CD14-positive monocyte (primary cell): Measurements from ENCODE around the gene SCG5. TPM values are rescaled to one million over a fixed set of nuclear protein-coding genes. Genes with fewer than 3 reads are reported as not detected.
A peak's percentile ranks its signal among the peaks of the same experiment; 100 is the strongest.

Source experiments
- DNase-seq, 3 donors: peaks; one replicate each; pipeline ENCODE4 v3.0.0-alpha.2; 2011 to 2022
- H2AFZ ChIP-seq: 2 replicates; pipeline ENCODE4 v1.6.0; 2012; ENCODE audit warnings: mild to moderate bottlenecking, low read depth, low read length, inconsistent platforms; ENCODE audit not compliant: insufficient read depth, poor library complexity, severe bottlenecking
- H3K27ac ChIP-seq, 2 donors: 1 replicate in 1 of 2; 2 replicates in 1 of 2; pipeline ENCODE4 v1.5.1; 2012 to 2013; ENCODE audit warnings: low read length in 2 of 2, control low read depth in 1 of 2, inconsistent platforms in 1 of 2, low read depth in 1 of 2, mild to moderate bottlenecking in 1 of 2
- H3K27me3 ChIP-seq, 2 donors: one replicate each; pipeline versions ENCODE4 v1.6.0 to v1.6.1; 2011 to 2013; ENCODE audit warnings: low read length in 2 of 2; ENCODE audit not compliant: control insufficient read depth in 2 of 2, insufficient read depth in 2 of 2
- H3K36me3 ChIP-seq, 2 donors: replicated peaks in 1 of 2; 1 replicate in 1 of 2; 2 replicates in 1 of 2; pipeline versions ENCODE4 v1.5.1 to v1.6.1; 2012 to 2013; ENCODE audit warnings: low read length in 2 of 2, control low read depth in 1 of 2, inconsistent platforms in 1 of 2, mild to moderate bottlenecking in 1 of 2; ENCODE audit not compliant: insufficient read depth in 2 of 2, control insufficient read depth in 1 of 2
- H3K4me1 ChIP-seq, 2 donors: 1 replicate in 1 of 2; 2 replicates in 1 of 2; pipeline versions ENCODE4 v1.5.1 to v1.6.1; 2012 to 2013; ENCODE audit warnings: low read length in 2 of 2, control low read depth in 1 of 2, inconsistent platforms in 1 of 2, mild to moderate bottlenecking in 1 of 2, moderate library complexity in 1 of 2; ENCODE audit not compliant: insufficient read depth in 2 of 2, control insufficient read depth in 1 of 2
- H3K4me2 ChIP-seq: replicated peaks from 2 replicates; pipeline ENCODE3; 2012; ENCODE audit warnings: low read length, moderate library complexity, mild to moderate bottlenecking; ENCODE audit not compliant: poor library complexity, severe bottlenecking; ENCODE audit errors: extremely low read depth
- H3K4me3 ChIP-seq, 3 experiments: fragments of 200-600 bp in 1 of 3; sonication (generic) in 1 of 3; replicated peaks in 1 of 3; 1 replicate in 2 of 3; 2 replicates in 1 of 3; pipeline ENCODE4 v1.5.1; 2011 to 2013; ENCODE audit warnings: low read length in 3 of 3, mild to moderate bottlenecking in 3 of 3, control low read depth in 2 of 3, low read depth in 2 of 3, inconsistent platforms in 1 of 3, moderate library complexity in 1 of 3
- H3K79me2 ChIP-seq: 2 replicates; pipeline ENCODE4 v1.6.0; 2012; ENCODE audit warnings: mild to moderate bottlenecking, control low read depth, inconsistent platforms, low read length, moderate library complexity; ENCODE audit not compliant: insufficient read depth
- H3K9ac ChIP-seq: 2 replicates; pipeline ENCODE4 v1.6.0; 2017; ENCODE audit warnings: low read length, mild to moderate bottlenecking; ENCODE audit not compliant: insufficient read depth, poor library complexity, severe bottlenecking
- H3K9me3 ChIP-seq, 2 donors: replicated peaks in 1 of 2; 1 replicate in 1 of 2; 2 replicates in 1 of 2; pipeline versions ENCODE4 v1.5.1 to v1.6.1; 2012 to 2013; ENCODE audit warnings: low read length in 2 of 2, control low read depth in 1 of 2; ENCODE audit not compliant: control insufficient read depth in 1 of 2, insufficient read depth in 1 of 2
- H4K20me1 ChIP-seq: 2 replicates; pipeline ENCODE4 v1.6.0; 2012; ENCODE audit warnings: mild to moderate bottlenecking, low read length, control low read depth, moderate library complexity; ENCODE audit not compliant: insufficient read depth
- H3K27ac Mint-ChIP-seq, 7 donors: one replicate each; pipeline ENCODE4 v1.8.0; 2020; ENCODE audit warnings: mild to moderate bottlenecking in 7 of 7, mixed read lengths in 7 of 7, moderate library complexity in 6 of 7, inconsistent platforms in 2 of 7
- H3K27me3 Mint-ChIP-seq, 3 donors: one replicate each; pipeline ENCODE4 v1.8.0; 2021 to 2022; ENCODE audit warnings: low read depth in 3 of 3, mild to moderate bottlenecking in 3 of 3, mixed read lengths in 3 of 3, moderate library complexity in 3 of 3, inconsistent platforms in 1 of 3
- H3K36me3 Mint-ChIP-seq, 2 donors: one replicate each; pipeline ENCODE4 v1.8.0; 2020; ENCODE audit warnings: mixed read lengths in 2 of 2, inconsistent platforms in 1 of 2, mild to moderate bottlenecking in 1 of 2
- H3K4me1 Mint-ChIP-seq: one replicate; pipeline ENCODE4 v1.8.0; 2020; ENCODE audit warnings: mild to moderate bottlenecking, mixed read lengths
- H3K4me3 Mint-ChIP-seq, 2 donors: one replicate each; pipeline ENCODE4 v1.8.0; 2020; ENCODE audit warnings: mild to moderate bottlenecking in 2 of 2, mixed read lengths in 2 of 2, moderate library complexity in 1 of 2
- H3K9me3 Mint-ChIP-seq, 7 donors: one replicate each; pipeline ENCODE4 v1.8.0; 2020 to 2022; ENCODE audit warnings: mixed read lengths in 7 of 7, mild to moderate bottlenecking in 6 of 7, moderate library complexity in 6 of 7, inconsistent platforms in 2 of 7
- WGBS: methylation state at CpG from one replicate; pipeline ENCODE4 v1.1.5; 2013; ENCODE audit warnings: missing lambda C conversion rate; ENCODE audit not compliant: insufficient coverage; 5-methylcytosine and 5-hydroxymethylcytosine counted together
- intact Hi-C, 2 donors: fragments of 100-400 bp; cut with micrococcal nuclease; formaldehyde crosslinking; loops; one replicate each; pipeline versions ENCODE4 v1.15.0 to v1.15.1; 2023
- polyA plus RNA-seq, 3 donors: library from polyadenylated mRNA; depleted of rRNA in 1 of 3; unstranded in 2 of 3; stranded (reverse) in 1 of 3; fragments of 300-500 nt in 2 of 3; fragments of >200 nt in 1 of 3; fragmentation: Illumina TruSeq in 2 of 3; gene quantifications; 1 replicate in 2 of 3; 2 replicates in 1 of 3; pipeline ENCODE4 v1.2.3, GENCODE V29; 2012 to 2021
- TF ChIP-seq, protein P1 (sequence below): fragments of 200-600 bp; IDR thresholded peaks from one replicate; pipeline ENCODE4 v1.8.0; 2022; ENCODE audit warnings: antibody characterized with exemption, mild to moderate bottlenecking

The SCG5 gene
- polyA plus RNA-seq, 3 donors = not detected

DNA sequence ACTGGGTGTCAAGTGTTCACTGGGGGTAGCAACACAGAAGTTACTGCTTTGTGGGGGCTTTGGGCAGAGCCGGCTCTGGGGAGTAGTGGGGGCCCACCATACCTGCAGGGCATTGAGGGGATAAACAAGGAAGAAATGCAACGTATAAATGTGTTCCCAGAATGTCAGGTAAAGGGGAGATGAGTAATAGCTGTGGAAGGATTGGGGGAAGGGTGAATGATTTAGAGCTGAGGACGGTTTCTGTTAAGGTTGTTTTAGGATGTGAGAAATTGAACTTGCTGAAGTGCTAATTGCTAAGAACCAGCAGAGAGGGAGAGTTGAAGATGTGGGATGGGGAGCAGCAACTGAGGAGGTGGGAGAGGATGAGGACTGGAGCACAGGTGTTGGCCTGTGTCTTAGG lies 10.7 kb downstream of the SCG5 start:
- H3K27me3 Mint-ChIP-seq = no peaks in the 10 kb centered on the region
- 75% methylated on average over 3 of the region's 3 CpGs for WGBS
- Histone ChIP-seq H2AFZ (no peak overlapping the region), H3K4me1 (no peaks in the 10 kb centered on the region), H3K4me3 (no peak overlapping the region), H3K27me3 (no peaks in the 10 kb centered on the region), H3K36me3 (peaks cover 15 to 69% of the 10 kb centered on the region in 2 donors), H3K4me2 (no peak overlapping the region), H3K79me2 (no peaks in the 10 kb centered on the region), H3K27ac (no peak overlapping the region), H3K9me3 (no peaks in the 10 kb centered on the region), H3K9ac (no peak overlapping the region), H4K20me1 (no peaks in the 10 kb centered on the region)
- intact Hi-C loops = no loop called here
- H3K36me3 Mint-ChIP-seq = peaks cover 43 to 74% of the 10 kb centered on the region in 2 donors
- no peaks in the 10 kb centered on the region for H3K9me3 Mint-ChIP-seq
- H3K4me1 Mint-ChIP-seq = no peaks in the 10 kb centered on the region
- DNase-seq = no peak
- peak overlapping the region in 1 of 7 donors; percentile 17 for H3K27ac Mint-ChIP-seq
- no peak overlapping the region for H3K4me3 Mint-ChIP-seq
- TF ChIP-seq, protein P1, sequence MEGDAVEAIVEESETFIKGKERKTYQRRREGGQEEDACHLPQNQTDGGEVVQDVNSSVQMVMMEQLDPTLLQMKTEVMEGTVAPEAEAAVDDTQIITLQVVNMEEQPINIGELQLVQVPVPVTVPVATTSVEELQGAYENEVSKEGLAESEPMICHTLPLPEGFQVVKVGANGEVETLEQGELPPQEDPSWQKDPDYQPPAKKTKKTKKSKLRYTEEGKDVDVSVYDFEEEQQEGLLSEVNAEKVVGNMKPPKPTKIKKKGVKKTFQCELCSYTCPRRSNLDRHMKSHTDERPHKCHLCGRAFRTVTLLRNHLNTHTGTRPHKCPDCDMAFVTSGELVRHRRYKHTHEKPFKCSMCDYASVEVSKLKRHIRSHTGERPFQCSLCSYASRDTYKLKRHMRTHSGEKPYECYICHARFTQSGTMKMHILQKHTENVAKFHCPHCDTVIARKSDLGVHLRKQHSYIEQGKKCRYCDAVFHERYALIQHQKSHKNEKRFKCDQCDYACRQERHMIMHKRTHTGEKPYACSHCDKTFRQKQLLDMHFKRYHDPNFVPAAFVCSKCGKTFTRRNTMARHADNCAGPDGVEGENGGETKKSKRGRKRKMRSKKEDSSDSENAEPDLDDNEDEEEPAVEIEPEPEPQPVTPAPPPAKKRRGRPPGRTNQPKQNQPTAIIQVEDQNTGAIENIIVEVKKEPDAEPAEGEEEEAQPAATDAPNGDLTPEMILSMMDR = no peak

GRCh38 chr15:32656091-32656490 lies 14.6 kb downstream of the SCG5 start:
- no CpG with 5 or more reads among the region's 4 CpGs for WGBS
- H2AFZ ChIP-seq = no peak overlapping the region

More at GRCh38 chr15:32656091-32656490, 14.6 kb downstream of the SCG5 start:
- Histone ChIP-seq H3K4me1 (no peaks in the 10 kb centered on the region), H3K9me3 (no peaks in the 10 kb centered on the region), H3K27ac (no peak overlapping the region), H3K27me3 (no peaks in the 10 kb centered on the region), H3K4me3 (no peak overlapping the region), H3K36me3 (peaks cover 16 to 72% of the 10 kb centered on the region in 2 donors), H4K20me1 (no peaks in the 10 kb centered on the region), H3K9ac (no peak overlapping the region), H3K79me2 (no peaks in the 10 kb centered on the region), H3K4me2 (no peak overlapping the region)
- intact Hi-C loops = no loop called here
- Mint-ChIP-seq H3K4me1 (no peaks in the 10 kb centered on the region), H3K27me3 (no peaks in the 10 kb centered on the region), H3K9me3 (no peaks in the 10 kb centered on the region), H3K36me3 (peaks cover 49 to 78% of the 10 kb centered on the region in 2 donors), H3K4me3 (no peak overlapping the region), H3K27ac (no peak overlapping the region)
- DNase-seq = no peak
- TF ChIP-seq, protein P1 = no peak
